Stimulated activated CD8-positive, alpha-beta memory T cell treated with anti-CD3 and anti-CD28 coated beads, Interleukin-15, amount 100 ng/mL, for 24 hours (primary cell): Measurements from ENCODE around the gene DUSP21.
"Not testable (repeated sequence)": the region's sequence is repeated elsewhere in the genome, so short reads cannot be mapped to it uniquely, and the experiment has no call there.

Source experiments
- DNase-seq: peaks from one replicate; pipeline ENCODE4 v3.0.0-alpha.2; 2020; ENCODE audit warnings: low read depth

The DUSP21 gene

DNA sequence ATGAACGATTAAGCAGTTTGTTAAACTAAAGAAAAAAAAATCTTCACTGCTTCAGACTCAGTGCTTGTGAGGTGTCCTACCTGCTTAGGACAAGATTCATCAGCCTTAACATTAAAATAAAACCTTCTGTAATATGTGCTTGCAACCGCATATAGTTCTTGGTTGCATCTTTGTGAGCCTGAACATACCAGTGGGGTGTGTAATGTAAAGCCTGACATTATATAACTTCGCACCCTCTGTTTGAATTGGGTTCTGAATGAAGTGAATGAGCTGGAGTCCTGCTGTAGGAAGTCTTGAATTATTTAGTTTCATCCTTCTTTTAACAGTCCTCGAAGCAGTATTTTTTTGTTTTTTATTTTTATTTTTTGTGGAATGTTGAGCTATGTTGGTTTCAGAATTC is 32.3 kb downstream of the DUSP21 start:
- DNase-seq = no peak

DNA sequence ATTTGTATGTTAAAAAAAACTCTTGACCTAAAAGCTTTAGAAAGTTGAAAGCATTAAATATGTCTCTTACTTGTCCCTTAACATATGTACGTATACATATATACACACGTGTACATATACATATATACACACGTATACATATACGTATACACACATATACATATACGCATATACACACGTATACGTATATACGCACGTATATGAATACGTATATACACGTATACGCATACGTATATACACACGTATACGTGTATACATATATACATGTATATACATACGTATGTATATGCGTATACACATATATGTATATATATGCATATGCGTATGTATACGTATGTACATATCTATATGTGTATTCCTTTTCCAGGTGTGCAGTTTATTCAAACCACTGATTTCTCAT is 32.9 kb downstream of the DUSP21 start:
- DNase-seq = no peak

DNA sequence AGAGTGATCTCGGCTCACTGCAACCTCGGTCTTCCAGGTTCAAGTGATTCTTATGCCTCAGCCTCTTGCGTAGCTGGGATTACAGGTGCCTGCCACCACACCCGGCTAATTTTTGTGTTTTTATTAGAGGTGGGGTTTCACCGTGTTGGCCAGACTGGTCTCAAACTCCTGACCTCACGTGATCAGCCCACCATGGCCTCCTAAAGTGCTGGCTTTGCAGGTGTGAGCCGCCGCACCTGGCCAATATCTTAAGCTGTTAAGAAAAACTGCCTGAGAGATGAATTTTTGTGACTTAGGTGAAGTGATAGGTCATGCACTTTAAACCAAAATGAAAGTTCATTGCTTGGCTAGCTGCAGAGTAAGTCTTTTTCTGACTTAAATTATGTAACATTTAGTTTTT is 35.0 kb downstream of the DUSP21 start:
- DNase-seq = no peak

DNA sequence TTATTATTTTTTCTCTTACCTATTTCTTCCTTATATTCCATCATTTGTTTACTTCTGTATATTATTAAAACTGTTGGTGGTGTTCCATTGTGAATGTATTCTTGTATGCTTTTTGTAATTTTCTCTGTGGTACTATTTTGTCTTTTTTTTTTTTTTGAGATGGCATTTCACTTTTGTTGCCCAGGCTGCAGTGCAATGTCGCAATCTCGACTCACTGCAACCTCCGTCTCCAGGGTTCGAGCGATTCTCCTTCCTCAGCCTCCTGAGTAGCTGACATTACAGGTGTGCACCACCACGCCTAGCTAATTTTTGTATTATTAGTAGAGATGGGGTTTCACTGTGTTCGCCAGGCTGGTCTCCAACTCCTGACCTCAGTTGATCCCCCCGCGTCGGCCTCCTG is 37.7 kb downstream of the DUSP21 start:
- DNase-seq = no peak

DNA sequence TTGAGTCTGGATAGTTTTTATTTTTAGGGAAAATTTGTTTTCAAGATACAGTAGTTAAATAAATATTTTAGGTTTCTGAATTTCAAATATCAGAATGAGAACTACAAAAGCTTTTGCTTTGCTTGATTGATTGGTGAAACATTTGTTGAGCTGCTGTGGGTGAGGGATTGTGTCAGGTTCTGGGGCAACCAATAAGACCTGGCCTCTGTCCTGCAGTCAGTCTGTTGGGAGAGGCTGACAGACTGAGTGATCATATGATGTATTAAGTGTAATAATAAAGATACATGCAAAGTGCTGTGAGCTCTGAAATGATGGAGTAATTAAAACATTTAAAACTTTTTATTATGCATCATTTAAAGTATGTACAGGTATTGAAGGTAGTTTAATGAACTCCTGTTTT is 38.8 kb downstream of the DUSP21 start:
- no peak for DNase-seq

DNA sequence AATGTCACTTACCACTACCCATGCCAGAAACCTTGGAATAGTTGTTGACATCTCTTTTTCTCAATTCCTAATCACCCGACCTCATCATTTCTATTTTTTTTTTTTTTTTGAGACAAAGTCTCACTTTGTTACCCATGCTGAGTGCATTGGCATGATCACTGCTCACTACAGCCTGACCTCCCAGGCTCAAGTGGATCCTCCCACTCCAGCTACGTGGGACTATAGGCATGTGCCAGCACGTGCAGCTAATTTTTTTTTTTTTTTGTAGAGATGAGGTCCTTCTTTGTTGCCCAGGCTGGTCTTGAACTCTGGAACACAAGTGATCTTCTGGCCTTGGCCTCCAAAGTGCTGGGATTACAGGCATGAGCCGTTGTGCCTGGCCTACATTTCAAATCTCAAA is 41.1 kb downstream of the DUSP21 start:
- DNase-seq = no peak

DNA sequence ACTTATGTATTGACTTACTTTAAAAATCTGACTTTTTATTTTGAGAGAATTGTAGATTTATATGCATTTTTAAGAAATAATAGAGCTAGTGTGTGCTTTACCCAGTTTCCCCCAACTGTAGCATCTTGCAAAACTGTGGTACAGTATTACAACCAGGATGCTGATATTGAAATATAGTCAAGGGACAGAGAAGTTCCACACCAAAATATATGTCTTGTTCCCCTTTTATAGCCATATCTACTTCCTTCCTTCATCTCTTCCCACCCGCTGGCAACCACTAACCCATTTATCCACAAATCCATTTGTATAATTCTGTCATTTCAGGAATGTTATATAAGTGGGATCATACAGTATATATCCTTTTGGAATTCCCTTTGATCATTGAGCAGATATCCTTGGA is 46.0 kb downstream of the DUSP21 start:
- DNase-seq = no peak

DNA sequence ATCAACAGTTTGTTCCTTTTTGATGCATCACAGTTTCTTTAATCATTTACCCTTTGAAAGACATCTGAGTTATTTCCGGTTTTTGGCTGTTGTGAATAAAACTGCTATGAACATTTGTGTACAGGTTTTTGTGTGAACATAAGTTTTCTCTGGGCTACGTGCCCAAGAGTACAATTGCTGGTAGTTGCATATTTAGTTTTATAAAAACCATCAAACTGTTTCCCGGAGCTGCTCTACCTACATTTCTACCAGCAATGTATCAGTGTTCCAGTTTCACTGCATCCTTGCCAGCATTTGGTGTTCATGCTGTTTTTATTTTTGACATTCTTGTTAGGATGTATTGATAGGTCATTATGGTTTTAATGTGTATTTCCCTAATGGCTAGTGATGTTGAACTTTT is 46.4 kb downstream of the DUSP21 start:
- no peak for DNase-seq

DNA sequence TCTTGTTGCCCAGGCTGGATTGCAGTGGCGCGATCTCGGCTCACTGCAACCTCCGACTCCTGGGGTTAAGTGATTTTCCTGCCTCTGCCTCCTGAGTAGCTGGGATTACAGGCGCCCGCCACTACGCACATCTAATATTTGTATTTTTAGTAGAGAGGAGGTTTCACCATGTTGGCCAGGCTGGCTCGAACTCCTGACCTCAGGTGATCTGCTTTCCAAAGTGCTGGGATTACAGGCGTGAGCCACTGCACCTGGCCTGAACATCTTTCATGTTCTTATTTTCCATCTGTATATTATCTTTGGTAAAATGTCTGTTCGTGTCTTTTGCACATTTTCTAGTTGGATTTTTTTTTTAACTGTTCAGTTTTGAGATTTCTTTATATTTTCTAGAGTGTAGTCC is 46.9 kb downstream of the DUSP21 start:
- not testable (repeated sequence) for DNase-seq

DNA sequence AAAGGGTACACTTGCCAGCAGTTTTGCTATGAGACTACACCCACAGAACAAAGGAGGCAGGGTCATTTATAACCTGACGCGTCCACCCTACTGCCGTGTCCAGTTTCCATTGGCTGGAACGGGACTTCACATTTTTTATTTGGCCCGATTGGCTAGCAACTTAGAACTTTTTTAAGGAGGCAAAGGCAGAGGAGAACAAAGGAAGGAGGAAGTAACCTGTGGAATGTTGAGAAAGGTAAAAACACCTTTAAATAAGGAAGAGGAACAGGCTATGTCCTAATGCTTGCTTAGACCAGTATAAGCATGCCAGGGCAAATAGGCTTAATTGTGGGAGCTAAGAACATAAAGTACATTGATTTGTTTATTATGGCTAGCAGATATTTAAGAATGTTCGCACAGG is 47.8 kb downstream of the DUSP21 start:
- DNase-seq = no peak
